ENCODE measurements around the gene NMNAT2. TPM values are rescaled to one million over a fixed set of nuclear protein-coding genes. Genes with fewer than 3 reads are reported as not detected.

The NMNAT2 gene
- total and polyA plus RNA-seq, 2 of the 4 experiments (the other 2 are of a cell fraction) = 0.36 to 2.4 TPM

DNA sequence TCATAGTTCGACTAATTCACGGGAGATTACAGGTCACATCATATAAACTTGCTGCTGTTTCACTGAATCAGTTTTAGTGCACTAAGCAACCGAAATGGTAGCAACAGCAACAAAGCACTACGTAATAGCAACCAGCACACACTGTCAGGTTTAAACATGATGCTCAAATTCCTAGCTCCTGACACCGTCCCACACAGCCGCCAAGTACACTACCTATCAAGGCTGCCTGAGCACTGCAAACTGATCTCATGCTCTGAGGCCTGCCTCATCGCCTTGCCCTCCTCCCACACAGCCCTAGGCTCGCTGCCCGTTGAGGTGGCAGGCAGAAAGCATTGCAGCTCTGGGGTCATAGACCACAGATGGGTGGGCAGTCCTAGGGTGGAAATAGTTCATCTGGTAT lies 219.7 kb downstream of the NMNAT2 start:
- no peak overlapping the region for H4K91ac ChIP-seq (ENCODE audit: insufficient read depth, low read depth, low read length)
- peak overlapping the region; percentile 38; the same call in 1 of the 2 replicates for H3K14ac ChIP-seq (replicated peaks; ENCODE audit: low read depth, low read length)
- no peaks in the 10 kb centered on the region for H3K9me3 ChIP-seq (ENCODE audit: control insufficient read depth, insufficient read depth, low read length)
- no peak overlapping the region for H2BK120ac ChIP-seq (ENCODE audit: low read depth, low read length)
- in situ Hi-C loops (cut with MboI; ENCODE audit: low sequenced_read_pairs) (no loop called here), dilution Hi-C loops (cut with HindIII; ENCODE audit: low sequenced_read_pairs, unreplicated experiment) (no loop called here), intact Hi-C loops (cut with micrococcal nuclease) (no loop called here)
- TF ChIP-seq CHD1 (IDR thresholded peaks at IDR 0.05; ENCODE audit: low read depth, low read length) = no peak
- TF ChIP-seq SMC3 (IDR thresholded peaks at IDR 0.05; ENCODE audit: low read depth, low read length) = no peak
- TF ChIP-seq, protein P1, sequence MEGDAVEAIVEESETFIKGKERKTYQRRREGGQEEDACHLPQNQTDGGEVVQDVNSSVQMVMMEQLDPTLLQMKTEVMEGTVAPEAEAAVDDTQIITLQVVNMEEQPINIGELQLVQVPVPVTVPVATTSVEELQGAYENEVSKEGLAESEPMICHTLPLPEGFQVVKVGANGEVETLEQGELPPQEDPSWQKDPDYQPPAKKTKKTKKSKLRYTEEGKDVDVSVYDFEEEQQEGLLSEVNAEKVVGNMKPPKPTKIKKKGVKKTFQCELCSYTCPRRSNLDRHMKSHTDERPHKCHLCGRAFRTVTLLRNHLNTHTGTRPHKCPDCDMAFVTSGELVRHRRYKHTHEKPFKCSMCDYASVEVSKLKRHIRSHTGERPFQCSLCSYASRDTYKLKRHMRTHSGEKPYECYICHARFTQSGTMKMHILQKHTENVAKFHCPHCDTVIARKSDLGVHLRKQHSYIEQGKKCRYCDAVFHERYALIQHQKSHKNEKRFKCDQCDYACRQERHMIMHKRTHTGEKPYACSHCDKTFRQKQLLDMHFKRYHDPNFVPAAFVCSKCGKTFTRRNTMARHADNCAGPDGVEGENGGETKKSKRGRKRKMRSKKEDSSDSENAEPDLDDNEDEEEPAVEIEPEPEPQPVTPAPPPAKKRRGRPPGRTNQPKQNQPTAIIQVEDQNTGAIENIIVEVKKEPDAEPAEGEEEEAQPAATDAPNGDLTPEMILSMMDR (conservative IDR thresholded peaks at IDR 0.05; ENCODE audit: low read depth, low read length) = no peak
- TF ChIP-seq BHLHE40 (IDR thresholded peaks at IDR 0.05; ENCODE audit: low read depth, low read length) = no peak; the same call in 1 of the 2 replicates
- no peak for TF ChIP-seq RCOR1 (IDR thresholded peaks at IDR 0.05; ENCODE audit: insufficient replicate concordance, low read length)
- TF ChIP-seq, protein P2, sequence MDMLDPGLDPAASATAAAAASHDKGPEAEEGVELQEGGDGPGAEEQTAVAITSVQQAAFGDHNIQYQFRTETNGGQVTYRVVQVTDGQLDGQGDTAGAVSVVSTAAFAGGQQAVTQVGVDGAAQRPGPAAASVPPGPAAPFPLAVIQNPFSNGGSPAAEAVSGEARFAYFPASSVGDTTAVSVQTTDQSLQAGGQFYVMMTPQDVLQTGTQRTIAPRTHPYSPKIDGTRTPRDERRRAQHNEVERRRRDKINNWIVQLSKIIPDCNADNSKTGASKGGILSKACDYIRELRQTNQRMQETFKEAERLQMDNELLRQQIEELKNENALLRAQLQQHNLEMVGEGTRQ (IDR thresholded peaks at IDR 0.05; ENCODE audit: low read depth, low read length) = no peak
- no peak for TF ChIP-seq POLR2A (IDR thresholded peaks at IDR 0.05; ENCODE audit: low read depth, low read length)
- no peak for TF ChIP-seq MAFK (IDR thresholded peaks at IDR 0.05; ENCODE audit: low read depth, low read length)
- TF ChIP-seq MAZ (IDR thresholded peaks at IDR 0.05; ENCODE audit: borderline replicate concordance, low read depth, low read length) = no peak
- peak; percentile 54 for TF ChIP-seq FOS (IDR thresholded peaks at IDR 0.05; ENCODE audit: low read depth, low read length)
- TF ChIP-seq RAD21 (IDR thresholded peaks at IDR 0.05; ENCODE audit: low read length) = peak; percentile 30; the same call in 1 of the 2 replicates
- TF ChIP-seq MXI1 (IDR thresholded peaks at IDR 0.05; ENCODE audit: borderline replicate concordance, low read depth, low read length) = peak; percentile 15; the same call in 1 of the 2 replicates
- TF ChIP-seq RFX5 (IDR thresholded peaks at IDR 0.05; ENCODE audit: low read depth, low read length) = no peak
- TF ChIP-seq ELK1 (IDR thresholded peaks at IDR 0.05; ENCODE audit: borderline replicate concordance, low read depth, low read length) = no peak
- TF ChIP-seq CEBPB (IDR thresholded peaks at IDR 0.05; ENCODE audit: low read depth, low read length) = peak; percentile 89
- no peak for TF ChIP-seq NFE2L2 (IDR thresholded peaks at IDR 0.05; ENCODE audit: low read depth, low read length)
- peaks cover 6% of the 10 kb centered on the region for H3K4me1 ChIP-seq (ENCODE audit: control insufficient read depth, insufficient read depth, low read length)
- BruUV-seq (replicated peaks) = no TSS peak
- H3K4ac ChIP-seq (ENCODE audit: low read depth, low read length) = no peak overlapping the region
- no peak overlapping the region for H3K56ac ChIP-seq (ENCODE audit: extremely low read depth, insufficient read depth, low read length)
- H4K8ac ChIP-seq (ENCODE audit: low read depth in 2 of 2, low read length in 2 of 2) = no peak overlapping the region
- no peak overlapping the region; the same call in 1 of the 2 replicates for H3K27ac ChIP-seq (ENCODE audit: insufficient read depth, low read length)
- ATAC-seq (ENCODE audit: low read depth) (peak; percentile 91), DNase-seq (peak; percentile 98)
- H3K23ac ChIP-seq (ENCODE audit: low read depth, low read length) = no peak overlapping the region
- no peak overlapping the region for H3K4me3 ChIP-seq (ENCODE audit: insufficient read depth, low read depth, low read length)
- no peak overlapping the region for H2BK5ac ChIP-seq (ENCODE audit: low read depth, low read length, poor library complexity, severe bottlenecking)
- no peak overlapping the region for H2AK9ac ChIP-seq (replicated peaks; ENCODE audit: low read depth, low read length, poor library complexity)
- ChIA-PET CTCF (no interaction called here), POLR2A (ENCODE audit: unreplicated experiment) (no interaction called here)
- no peak overlapping the region for H2BK15ac ChIP-seq (ENCODE audit: low read depth, low read length)
- 0 out of 2 replicates have a peak overlapping the region, but pooled peaks have one; percentile 7 for H2AK5ac ChIP-seq (ENCODE audit: low read depth, low read length)
- H3K4me2 ChIP-seq (ENCODE audit: low read depth, low read length) = no peak overlapping the region
- H3K36me3 ChIP-seq (ENCODE audit: control insufficient read depth, insufficient read depth, low read length) = no peaks in the 10 kb centered on the region
- H3K9me1 ChIP-seq (ENCODE audit: insufficient read depth, low read length) = peaks cover 7% of the 10 kb centered on the region
- H3K79me1 ChIP-seq (ENCODE audit: low read depth in 1 of 2, low read length in 2 of 2) = no peaks in the 10 kb centered on the region
- 60% methylated on average over 6 of the region's 9 CpGs; no CpG with 5 or more reads in 1 of the 2 experiments for WGBS, 2 experiments (ENCODE audit: extremely low coverage in 2 of 2, insufficient read length in 1 of 2)
- peak overlapping the region; percentile 45 for H2AFZ ChIP-seq (replicated peaks; ENCODE audit: low read length, poor library complexity)
- no peaks in the 10 kb centered on the region for H3K27me3 ChIP-seq (ENCODE audit: control insufficient read depth, insufficient read depth, low read length)
- H3K18ac ChIP-seq (ENCODE audit: low read depth, low read length) = no peak overlapping the region
- H3K9ac ChIP-seq (ENCODE audit: low read depth, low read length) = no peak overlapping the region
- no peak overlapping the region for H4K5ac ChIP-seq (ENCODE audit: low read depth, low read length)
- no peak overlapping the region for H2BK20ac ChIP-seq (ENCODE audit: low read depth, low read length)
- H4K20me1 ChIP-seq (ENCODE audit: insufficient read depth, low read length) = no peaks in the 10 kb centered on the region

All from IMR-90 (cell line).